Measurements from ENCODE around the gene MUL1.
"Not testable (repeated sequence)": the region's sequence is repeated elsewhere in the genome, so short reads cannot be mapped to it uniquely, and the experiment has no call there.

MUL1 gene, protein sequence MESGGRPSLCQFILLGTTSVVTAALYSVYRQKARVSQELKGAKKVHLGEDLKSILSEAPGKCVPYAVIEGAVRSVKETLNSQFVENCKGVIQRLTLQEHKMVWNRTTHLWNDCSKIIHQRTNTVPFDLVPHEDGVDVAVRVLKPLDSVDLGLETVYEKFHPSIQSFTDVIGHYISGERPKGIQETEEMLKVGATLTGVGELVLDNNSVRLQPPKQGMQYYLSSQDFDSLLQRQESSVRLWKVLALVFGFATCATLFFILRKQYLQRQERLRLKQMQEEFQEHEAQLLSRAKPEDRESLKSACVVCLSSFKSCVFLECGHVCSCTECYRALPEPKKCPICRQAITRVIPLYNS

DNA sequence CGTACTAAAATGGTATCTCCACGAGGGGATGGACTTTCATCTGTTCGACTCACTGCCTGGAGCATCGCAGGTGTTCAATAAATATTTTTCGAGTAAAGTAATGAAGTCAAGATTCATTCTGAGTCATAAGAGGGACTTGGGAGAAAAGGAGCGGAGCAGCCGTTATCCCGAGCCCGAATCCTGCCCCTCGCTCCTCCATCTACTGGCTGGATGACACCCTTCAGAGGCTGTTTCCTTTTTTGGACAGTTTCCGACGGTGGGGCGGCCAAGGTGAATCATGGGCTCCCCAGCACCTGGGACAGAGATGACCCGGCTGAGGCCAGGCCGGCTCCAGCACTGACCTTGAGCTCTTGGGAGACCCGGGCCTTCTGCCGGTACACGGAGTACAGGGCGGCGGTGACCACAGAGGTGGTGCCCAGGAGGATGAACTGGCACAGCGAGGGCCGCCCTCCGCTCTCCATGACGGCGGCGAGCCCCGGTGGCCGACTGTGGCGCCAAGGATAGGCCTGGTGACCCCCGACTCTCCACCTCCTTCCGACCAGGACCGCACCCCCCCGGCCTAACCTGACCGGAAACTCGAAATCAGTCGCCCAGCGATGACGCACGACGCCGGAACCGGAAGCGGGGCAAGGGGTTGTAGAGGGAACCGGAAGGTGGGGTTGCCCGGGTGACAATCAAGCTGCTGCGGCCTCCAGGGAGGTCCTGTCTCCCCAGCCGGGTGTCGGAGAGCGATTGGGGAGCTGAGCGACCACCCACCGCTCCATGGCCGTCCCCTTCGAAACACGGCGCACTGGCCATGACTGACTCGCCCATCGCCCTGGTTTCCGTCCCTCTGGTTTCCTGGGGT, at the start of gene MUL1:
Gene MUL1 (minus strand): TSS at position 588 of the 847 bp plus-strand sequence. CDS start 127 bp downstream, at position 461.
- DNase-seq (ENCODE audit: low read depth in 2 of 2) = peak; percentile 88 to 89

DNA sequence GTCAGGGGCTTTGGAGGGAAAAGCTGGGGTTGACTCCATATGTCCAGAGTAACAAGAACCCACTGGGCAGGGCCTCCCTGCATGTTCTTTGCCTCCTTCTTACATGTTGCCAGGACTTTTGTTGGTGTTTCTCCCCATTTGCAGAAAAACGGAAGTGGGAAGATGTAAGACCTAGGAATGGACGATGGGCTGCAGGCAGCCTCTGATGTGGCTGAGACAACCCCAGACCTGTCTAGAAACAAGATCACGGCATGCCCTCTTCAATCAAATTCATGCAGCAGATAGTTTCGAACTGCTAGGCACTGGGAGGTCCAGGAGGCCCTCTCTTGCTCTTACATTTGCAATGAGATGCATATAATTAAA, 47.8 kb upstream of the MUL1 start:
- no peak for DNase-seq (ENCODE audit: low read depth in 2 of 2)

DNA sequence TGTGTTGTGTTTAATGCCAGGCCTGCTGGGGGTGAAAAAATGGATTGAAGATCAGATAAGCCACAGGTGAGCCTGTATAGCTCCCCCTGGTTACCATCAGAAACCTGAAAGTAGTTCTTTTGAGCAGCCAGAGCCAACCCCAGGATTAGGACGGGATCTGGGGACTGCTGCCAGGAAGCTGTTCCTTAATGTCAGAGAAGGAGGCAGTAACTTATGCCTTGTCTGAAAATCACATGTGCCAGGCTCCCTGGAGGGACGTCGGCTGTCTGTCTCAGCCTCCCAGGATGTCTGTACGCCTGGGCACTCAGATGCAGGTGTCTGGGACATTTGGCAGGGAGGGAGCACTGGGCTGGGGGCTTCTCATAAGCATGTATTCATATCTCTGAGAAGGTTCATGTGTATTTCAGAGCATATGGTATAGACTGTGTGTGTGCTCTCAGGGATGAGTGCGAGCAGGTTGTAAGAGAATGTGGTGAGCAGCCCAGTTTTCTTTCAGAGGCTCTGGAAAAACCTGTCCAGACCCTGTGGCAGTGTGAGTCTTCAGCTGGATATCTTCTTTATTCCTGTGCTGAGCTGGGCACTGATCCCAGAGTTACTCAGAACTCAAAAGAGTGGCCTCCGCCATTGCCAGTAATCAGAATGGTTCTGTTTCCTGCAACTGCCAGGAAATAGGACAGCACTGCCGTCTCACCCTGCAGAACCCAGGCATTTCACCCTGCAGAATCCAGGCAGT, 47.2 kb upstream of the MUL1 start:
- DNase-seq (ENCODE audit: low read depth in 2 of 2) = no peak

DNA sequence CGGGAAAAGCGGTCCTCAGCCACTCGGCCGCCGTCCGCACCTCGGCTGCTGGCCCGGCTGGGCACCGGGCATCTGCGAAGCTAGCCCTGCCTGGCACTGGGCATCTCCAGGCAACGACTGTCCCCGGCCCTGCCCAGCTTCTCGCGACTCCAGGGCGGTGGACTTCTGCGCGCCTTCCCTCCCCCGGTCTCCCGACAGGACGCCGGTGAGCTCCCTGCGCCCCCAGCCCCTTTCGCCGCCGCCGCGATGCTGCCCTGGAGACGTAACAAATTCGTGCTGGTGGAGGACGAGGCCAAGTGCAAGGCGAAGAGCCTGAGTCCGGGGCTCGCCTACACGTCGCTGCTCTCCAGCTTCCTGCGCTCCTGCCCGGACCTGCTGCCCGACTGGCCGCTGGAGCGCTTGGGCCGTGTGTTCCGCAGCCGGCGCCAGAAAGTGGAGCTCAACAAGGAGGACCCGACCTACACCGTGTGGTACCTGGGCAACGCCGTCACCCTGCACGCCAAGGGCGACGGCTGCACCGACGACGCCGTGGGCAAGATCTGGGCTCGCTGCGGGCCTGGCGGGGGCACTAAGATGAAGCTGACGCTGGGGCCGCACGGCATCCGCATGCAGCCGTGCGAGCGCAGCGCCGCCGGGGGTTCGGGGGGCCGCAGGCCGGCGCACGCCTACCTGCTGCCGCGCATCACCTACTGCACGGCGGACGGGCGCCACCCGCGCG, 44.9 kb upstream of the MUL1 start:
- no peak for DNase-seq (ENCODE audit: low read depth in 2 of 2)

DNA sequence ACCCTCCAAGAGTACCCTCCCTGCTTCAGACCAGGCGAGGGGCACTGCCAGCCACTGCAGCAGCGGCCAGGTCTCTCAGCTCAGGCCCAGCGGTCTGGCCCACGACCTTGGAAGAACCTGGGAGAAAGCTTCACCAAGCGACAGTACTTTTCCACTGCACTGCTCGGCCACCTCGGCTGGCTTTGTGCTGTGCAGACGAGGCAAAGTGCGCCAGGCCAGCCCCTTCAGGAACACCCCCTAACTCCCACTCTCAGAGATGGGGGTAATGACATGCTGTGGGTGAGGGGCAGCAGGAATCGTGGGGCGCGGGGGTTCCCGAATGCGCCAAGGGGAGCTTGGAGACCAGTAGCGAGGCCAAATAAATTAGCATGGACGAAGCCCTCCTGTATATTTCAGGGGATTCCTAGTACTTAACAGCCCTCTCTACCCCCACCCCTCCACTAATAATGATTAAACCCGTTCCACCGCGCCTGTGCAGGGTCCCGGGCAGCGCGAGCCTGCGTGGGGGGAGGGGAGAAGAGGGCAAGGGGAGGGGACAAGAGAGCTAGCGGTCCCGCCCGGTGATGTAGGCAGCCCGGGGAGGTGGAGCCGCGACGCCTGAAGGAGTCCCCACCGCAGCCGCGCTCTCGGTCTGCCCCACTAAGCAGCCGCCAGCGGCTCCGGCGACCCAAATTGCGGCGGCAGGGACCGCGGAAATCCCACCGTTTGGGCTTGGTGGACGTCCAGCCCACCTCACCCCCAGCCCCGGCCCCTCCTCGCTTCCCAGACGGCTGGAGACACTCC, 44.2 kb upstream of the MUL1 start, which contains the start of gene FAM43B:
Gene FAM43B (plus strand): TSS at position 629 of the 783 bp plus-strand sequence. CDS start 401 bp downstream, outside the sequence.
- DNase-seq (ENCODE audit: low read depth in 2 of 2) = no peak

DNA sequence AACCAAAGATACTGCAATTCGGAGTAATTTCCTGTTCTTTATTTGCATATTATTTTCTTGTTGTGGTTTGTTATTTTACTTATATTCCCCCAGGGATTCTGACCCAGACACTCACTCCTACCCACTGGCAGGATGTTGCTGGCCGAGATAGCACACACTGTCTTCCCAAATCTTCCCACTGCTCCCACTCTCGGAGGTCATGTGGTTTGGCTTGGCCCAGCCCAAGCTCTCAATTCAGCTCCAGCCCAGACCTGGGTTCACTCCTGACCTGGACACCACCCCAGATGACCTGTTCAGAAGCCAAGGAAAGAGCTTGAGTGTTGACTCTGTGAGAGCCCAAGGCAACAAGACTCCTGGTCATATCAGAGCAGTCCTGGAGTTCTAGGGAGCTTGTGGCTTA, 43.2 kb upstream of the MUL1 start:
- no peak for DNase-seq (ENCODE audit: low read depth in 2 of 2)

DNA sequence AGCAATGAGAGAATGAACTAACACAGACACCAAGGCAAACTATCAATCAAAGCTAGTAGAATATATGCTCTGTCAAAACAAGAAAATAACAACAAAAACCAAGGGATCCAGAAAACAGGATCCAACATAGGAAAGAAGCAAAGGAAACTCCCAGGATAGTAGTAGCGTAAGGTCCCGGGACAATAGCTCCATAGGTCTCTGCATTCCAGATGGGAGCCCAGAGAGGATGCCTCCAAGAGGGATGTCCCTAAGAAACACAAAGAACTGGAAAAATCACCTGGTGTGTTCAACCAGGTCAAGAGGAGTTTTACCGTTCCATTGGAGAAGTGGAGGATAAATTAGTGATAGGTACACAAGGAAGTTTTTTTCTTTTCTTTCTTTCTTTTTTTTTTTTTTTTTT, 38.7 kb upstream of the MUL1 start:
- no peak for DNase-seq (ENCODE audit: low read depth in 2 of 2)

DNA sequence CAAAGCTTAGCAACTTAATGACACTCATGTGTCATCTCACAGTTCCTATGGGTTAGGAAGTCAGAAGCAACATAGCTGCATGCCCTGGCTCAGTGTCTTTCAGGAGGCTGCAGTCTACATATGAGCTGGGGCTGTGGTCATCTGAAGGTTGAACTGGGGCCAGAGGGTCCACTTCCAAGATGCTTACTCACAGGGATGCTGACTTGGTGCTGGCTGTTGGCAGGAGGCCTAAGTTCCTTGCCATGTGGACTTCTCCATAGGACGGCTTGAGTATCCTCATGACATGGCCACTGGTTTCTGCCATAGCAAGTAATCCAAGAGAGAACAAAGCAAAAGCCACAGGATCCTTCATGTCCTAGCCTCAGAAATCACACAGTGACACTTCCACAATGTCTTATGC, 32.3 kb upstream of the MUL1 start:
- DNase-seq (ENCODE audit: low read depth in 2 of 2) = no peak

DNA sequence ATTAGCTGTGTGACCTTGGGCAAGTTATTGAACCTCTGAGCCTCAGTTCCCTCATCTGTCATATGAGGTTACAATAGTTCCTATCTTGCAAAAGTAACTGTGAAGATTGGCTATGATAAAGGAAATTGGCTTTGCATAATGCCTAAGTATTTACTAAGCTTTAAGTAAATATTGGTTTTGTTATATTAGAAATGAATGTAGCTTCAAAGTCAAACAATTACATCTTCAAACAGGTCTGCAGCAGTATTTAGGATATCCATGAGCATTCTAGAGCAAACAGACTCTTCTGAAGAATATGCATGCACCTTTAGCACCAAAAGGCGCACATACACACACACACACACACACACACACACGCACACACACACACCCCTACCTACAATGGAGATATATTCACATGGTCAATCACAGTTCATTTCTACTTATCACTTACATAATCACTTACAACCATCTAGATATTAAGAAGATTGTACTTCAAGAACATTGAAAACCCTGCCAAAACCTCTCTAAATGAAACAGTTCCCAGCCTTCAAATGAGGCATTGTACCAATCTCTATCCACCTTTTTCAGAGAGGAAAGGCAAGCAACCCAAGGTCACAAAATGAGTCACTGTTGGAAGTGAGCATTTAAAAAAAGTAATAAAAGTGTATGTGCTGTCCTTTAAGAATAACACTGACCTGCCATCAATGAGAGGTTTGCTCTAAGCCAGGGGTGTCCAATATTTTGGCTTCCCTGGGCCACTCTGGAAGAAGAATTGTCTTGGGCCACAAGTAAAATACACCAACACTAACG, 31.0 kb upstream of the MUL1 start:
- no peak for DNase-seq (ENCODE audit: low read depth in 2 of 2)

DNA sequence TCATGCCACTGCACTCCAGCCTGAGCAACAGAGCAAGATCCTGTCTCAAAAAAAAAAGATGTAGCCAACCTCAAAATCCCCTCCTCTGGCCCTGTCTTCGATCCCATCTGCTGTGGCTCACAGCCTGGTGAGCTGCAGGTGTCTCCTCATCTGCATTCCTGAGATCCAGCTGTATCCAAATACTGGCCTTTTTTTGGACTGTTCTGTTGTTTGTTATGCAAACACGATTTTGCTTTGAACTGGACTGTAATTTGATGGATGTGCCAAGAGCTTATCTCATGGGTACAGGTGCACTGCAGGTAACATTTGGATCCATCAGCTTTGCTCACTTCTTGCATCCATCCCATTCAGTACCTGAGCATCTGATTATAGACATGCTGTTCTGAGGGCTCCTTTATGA, 30.3 kb upstream of the MUL1 start:
- DNase-seq (ENCODE audit: low read depth in 2 of 2) = no peak

DNA sequence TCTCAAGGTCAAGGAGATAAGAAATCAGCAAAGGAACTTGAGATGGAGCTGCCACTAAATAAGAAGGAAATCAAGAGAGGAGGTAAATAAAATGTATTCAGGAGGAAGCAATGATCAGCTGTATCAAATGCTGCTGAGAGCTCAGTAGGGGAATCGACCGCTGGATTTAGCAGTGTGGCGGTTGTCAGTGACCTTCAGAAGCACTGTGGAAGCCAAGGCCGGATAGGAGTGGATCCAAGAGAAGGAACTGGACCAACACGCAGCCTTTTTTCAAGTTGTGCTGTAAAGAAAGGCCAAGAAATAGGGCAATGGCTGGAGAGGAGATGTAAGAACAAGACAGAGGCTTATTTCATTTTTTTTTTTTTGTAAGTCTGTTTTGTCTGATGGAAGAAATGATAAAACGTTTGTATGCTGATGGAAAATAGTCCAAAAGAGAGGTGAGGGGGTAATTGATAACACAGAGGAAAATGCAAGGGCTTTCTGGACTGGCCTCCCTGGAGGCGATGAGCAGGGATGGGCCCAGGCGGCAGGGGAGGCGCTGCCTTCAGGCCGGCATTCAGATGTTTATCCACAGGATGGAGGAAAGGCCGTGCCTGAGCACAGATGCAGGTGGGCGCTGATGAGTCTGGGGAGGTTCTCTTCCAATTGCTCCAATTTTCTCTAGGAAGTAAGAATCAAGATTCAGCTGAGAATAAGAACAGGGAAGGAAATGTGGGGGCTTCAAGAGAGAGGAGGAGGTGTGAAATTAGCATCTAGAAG, 26.9 kb upstream of the MUL1 start:
- no peak for DNase-seq (ENCODE audit: low read depth in 2 of 2)

DNA sequence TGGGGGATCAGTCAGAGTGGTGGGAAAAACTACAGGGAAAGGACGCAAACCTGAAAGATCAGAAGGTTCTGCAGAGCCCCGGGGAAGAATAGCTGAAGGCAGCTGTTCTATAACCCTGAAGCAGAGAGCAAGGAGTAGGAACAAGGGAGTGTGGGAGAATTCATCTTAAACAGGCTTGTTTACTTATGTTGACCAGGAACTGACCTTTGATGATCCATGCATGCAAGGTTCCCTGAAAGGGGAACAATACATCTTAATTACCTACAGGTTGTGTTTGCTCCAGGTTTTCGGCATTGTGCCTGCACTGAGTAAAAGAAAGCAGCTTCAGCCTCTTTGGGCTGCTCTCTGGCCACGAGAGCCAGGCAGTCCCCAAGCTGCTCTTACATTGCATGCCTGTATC, 25.7 kb upstream of the MUL1 start:
- no peak for DNase-seq (ENCODE audit: low read depth in 2 of 2)

DNA sequence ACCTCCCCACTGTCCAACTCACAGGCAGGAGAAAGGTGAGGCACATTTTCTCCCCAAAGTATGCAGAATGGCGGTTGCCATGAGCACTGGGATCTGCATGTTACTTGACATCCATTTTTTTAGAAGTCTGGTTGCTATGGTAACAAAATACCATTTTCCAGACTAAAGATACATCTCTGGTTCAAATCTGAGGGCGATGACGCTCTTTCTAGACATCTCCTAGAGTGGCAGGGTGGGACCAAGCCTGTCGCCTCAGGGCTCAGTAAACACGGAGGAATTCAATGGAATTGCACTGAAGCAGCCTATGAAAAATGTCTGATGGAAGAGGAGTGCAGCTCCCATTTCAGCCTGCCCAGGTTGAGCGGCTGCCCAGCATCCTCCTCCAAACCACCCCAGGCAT, 22.9 kb upstream of the MUL1 start:
- DNase-seq (ENCODE audit: low read depth in 2 of 2) = no peak

DNA sequence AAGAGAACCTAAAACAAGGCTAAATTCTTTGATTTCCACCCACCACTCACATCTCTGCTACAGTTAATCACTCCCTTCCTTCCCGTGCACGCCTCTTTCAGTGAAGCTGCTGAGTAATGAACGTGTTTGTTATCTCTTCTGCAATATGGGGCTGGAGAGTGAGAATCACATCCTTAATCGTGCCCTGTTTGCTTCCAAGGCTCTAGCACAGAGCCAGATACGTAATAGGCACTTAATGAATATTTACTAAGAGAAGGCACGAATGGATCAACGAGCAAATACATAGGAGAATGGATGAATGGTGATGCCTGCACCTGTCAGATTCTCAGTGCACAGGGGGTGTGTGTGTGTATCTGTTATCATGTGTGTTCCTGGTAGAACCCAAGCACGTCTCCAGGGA, 22.4 kb upstream of the MUL1 start:
- no peak for DNase-seq (ENCODE audit: low read depth in 2 of 2)

DNA sequence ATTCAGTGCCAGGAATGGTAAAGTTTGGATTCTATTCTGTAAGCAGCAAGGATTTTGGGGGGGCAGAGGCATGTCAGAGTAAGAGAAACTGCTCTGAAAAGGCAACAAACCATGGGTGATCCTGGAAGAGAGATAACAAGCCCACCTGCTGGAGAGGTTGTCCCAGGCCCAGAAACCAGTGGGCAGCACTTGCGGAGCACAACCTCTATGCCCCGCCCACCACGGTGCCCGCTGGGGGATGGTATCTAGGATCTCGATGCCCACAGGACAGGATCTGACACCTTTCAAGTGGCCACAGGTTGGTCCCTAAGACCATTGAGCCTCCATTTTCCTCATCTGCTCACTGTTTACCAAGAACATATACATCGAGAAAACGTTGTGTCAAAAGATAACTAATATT, 20.3 kb upstream of the MUL1 start:
- no peak for DNase-seq (ENCODE audit: low read depth in 2 of 2)

DNA sequence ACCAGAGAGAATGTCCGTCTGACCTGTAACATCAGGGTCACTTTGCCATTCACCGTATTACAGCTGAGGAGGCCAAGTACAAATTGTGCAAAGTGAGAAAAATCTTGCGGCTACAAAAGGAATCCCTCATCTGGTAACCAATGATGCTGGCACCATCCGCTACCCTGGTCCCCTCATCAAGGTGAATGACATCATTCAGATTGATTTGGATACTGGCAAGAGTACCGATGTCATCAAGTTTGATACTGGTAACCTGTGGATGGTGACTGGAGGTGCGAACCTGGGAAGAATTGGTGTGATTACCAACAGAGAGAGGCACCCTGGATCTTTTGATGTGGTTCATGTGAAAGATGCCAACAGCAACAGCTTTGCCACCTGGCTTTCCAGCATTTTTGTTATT, 18.3 kb upstream of the MUL1 start:
- DNase-seq (ENCODE audit: low read depth in 2 of 2) = no peak

DNA sequence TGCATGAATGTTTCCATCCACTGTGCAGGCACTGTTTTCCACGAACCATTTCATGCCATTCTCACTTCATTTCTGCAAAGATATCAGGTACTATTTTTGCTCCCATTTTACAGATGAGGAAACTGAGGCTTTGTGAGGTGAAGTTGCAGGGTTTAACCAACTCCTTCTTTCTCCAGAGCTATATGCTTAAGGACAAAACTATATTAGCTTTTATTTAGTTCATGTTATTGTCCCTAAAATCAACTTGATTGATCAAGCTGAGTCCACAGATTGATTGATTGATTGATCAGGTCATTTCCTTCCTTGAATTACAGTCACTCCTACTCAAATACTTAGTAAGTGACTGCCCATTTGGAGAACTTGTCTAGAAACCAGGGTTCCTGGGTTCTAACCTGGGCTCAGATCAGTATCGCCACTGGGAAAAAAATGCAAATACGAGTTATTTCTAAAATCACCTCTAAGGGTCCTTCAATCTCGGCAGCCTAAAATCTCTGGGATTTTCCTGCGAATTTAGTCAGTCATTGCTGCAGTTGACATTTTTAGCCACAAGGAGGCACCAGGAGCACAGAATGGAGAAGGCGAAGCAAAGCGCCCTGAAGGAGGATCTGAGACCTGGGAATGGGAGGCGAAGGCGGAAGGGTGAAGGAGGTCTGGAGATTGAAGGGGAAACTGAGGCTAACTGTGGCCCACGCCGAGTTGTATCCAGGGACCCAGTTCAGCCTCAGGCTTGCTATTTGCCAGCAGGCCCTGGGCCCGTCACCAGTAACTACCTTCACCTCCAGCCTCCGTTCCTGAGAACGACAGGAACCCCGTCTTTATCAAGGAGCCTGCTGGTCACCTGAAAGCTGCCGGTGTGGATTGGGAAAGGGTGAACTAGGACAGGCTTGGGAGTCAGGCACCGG, 14.3 kb upstream of the MUL1 start:
- peak; percentile 14 to 36 for DNase-seq (ENCODE audit: low read depth in 2 of 2)

DNA sequence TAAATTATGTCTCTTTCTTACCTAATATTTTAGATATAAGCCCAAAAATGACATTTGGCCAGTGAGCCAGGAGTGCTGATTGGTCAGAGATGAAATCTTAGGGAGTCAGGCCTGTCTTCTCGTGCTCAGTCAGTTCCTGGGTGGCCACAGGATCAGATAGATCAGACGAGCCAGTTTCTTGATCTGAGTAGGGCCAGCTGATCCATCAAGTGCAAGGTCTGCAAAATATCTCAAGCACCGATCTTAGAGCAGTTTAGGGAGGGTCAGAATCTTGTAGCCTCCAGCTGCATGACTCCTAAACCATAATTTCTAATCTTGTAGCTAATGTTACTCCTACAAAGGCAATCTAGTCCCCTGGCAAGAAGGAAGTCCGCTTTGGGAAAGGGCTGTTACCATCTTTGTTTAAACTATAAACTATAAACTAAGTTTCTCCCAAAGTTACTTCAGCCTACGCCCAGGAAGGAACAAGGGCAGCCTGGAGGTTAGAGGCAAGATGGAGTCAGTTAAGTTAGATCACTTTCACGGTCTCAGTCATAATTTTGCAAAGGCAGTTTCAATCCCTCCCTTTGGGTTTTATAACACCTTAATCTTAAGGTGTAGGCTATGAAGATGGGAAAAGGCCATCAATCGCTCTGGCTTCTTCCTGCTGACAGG, 11.8 kb upstream of the MUL1 start:
- DNase-seq (ENCODE audit: low read depth in 2 of 2) = not testable (repeated sequence)

Measured in stimulated activated CD8-positive, alpha-beta memory T cell treated with anti-CD3 and anti-CD28 coated beads, Interleukin-2, amount 100 ng/mL, for 1 hour (primary cell).